ENCODE results near the gene CAP2. TPM values are rescaled to one million over a fixed set of nuclear protein-coding genes. Genes with fewer than 3 reads are reported as not detected.
A peak's percentile ranks its signal among the peaks of the same experiment; 100 is the strongest.

The CAP2 gene
- total RNA-seq, 4 donors from 2014 or later: 208 to 439 (median 295) TPM

DNA sequence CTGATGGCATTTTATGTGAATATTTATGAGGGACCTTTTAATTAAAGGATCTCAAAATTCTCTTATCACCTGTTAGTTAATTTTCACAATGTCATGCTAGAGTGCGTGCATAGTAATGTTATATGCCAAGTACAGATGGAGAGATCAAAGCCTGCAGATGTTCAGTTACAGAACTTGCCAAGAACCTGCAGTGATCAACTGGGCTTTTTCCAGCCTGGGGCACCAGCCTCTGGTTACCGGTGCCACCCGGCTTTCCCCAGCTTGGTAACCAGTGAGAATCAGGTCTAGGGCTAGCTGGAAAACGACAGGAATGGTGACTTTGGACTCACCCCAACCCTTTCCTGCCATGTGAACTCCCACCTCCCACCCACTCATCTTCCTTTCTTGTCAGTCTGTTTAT lies 91.8 kb downstream of the CAP2 start:
- DNase-seq (peak in 1 of 2 donors; percentile 50), ATAC-seq (peak in 1 of 2 donors; percentile 23)
- intact Hi-C loops (cut with DNase I; ENCODE audit: low total_unique reads) (no loop called here), in situ Hi-C loops (cut with MboI; ENCODE audit: low sequenced_read_pairs in 4 of 4) (loop anchor here in 2 of 4 donors (10.0 to 25.0 kb wide), 2 partner anchors 90 to 198 kb away; partner anchors contain the start of genes CAP2 (in 1 of the 2) and RBM24 (in 1 of the 2))
- Histone ChIP-seq H3K27ac (peak overlapping the region; percentile 93 to 98 (median 95)), H3K4me1 (peaks cover 46 to 49% of the 10 kb centered on the region in 2 donors), H3K27me3 (no peaks in the 10 kb centered on the region), H3K36me3 (peaks cover 0 to 7% of the 10 kb centered on the region in 2 donors), H3K4me3 (no peak overlapping the region), H3K9me3 (no peaks in the 10 kb centered on the region)
- no peak for TF ChIP-seq POLR2A (IDR thresholded peaks at IDR 0.05)
- TF ChIP-seq, protein P1, sequence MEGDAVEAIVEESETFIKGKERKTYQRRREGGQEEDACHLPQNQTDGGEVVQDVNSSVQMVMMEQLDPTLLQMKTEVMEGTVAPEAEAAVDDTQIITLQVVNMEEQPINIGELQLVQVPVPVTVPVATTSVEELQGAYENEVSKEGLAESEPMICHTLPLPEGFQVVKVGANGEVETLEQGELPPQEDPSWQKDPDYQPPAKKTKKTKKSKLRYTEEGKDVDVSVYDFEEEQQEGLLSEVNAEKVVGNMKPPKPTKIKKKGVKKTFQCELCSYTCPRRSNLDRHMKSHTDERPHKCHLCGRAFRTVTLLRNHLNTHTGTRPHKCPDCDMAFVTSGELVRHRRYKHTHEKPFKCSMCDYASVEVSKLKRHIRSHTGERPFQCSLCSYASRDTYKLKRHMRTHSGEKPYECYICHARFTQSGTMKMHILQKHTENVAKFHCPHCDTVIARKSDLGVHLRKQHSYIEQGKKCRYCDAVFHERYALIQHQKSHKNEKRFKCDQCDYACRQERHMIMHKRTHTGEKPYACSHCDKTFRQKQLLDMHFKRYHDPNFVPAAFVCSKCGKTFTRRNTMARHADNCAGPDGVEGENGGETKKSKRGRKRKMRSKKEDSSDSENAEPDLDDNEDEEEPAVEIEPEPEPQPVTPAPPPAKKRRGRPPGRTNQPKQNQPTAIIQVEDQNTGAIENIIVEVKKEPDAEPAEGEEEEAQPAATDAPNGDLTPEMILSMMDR (IDR thresholded peaks at IDR 0.05 in 4 of 5, conservative IDR thresholded peaks at IDR 0.05 in 1 of 5): no peak

DNA sequence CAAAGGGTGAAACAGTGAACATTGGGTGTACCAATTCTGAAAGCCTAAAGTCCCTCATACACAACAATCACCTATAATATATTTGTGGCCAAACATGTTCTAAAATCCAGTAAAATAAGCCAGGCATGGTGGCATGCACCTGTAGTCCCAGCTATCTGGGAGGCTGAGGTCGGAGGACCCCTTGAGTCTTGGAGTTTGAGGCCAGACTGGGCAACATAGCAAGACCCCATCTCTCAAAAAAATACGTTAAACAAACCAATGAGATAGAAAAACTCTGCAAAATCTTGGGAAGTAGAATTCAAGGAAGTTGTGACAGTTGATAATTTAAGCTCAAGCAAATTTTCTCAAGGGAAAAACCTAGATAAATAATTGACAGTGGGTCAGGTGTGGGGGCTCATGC lies 92.6 kb downstream of the CAP2 start:
- Histone ChIP-seq H3K27me3 (no peaks in the 10 kb centered on the region), H3K36me3 (peaks cover 0 to 7% of the 10 kb centered on the region in 2 donors), H3K4me1 (peaks cover 49 to 52% of the 10 kb centered on the region in 2 donors), H3K9me3 (no peaks in the 10 kb centered on the region), H3K27ac (peak overlapping the region; percentile 93 to 98 (median 95)), H3K4me3 (no peak overlapping the region)
- intact Hi-C loops (cut with DNase I; ENCODE audit: low total_unique reads) (no loop called here), in situ Hi-C loops (cut with MboI; ENCODE audit: low sequenced_read_pairs in 4 of 4) (loop anchor here in 2 of 4 donors (10.0 to 25.0 kb wide), 2 partner anchors 91 to 199 kb away; partner anchors contain the start of genes CAP2 (in 1 of the 2) and RBM24 (in 1 of the 2))
- ATAC-seq (no peak), DNase-seq (no peak)
- TF ChIP-seq POLR2A (IDR thresholded peaks at IDR 0.05): no peak
- TF ChIP-seq, protein P1 (IDR thresholded peaks at IDR 0.05 in 4 of 5, conservative IDR thresholded peaks at IDR 0.05 in 1 of 5): no peak

DNA sequence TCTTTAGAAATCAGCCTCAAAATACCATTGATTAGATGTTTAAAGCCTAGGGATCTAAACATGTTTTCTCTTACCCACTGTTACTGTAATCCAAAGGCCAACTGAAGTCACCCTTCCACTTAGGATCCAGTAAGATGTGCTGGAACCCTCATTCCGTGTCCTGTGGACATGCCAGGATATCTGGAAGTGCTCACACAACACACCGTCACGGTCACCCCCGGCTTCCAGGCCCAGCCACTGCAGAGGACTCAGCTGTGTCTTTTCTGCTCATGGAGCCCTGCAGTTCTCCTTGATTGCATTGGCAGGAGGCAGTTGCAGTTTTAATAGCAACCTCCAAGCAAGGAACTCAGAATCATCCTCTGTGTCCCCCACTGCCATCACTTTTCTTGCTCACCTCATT lies 93.3 kb downstream of the CAP2 start:
- TF ChIP-seq POLR2A (IDR thresholded peaks at IDR 0.05): no peak
- TF ChIP-seq, protein P1 (IDR thresholded peaks at IDR 0.05 in 4 of 5, conservative IDR thresholded peaks at IDR 0.05 in 1 of 5): no peak
- H3K9me3 ChIP-seq: no peaks in the 10 kb centered on the region
- ATAC-seq (no peak), DNase-seq (no peak)
- H3K36me3 ChIP-seq: peaks cover 0 to 7% of the 10 kb centered on the region in 2 donors
- no peaks in the 10 kb centered on the region for H3K27me3 ChIP-seq
- H3K4me1 ChIP-seq: peaks cover 51 to 53% of the 10 kb centered on the region in 2 donors
- no peak overlapping the region for H3K4me3 ChIP-seq
- H3K27ac ChIP-seq: peak overlapping the region; percentile 93 to 98 (median 95)
- intact Hi-C loops (cut with DNase I; ENCODE audit: low total_unique reads) (no loop called here), in situ Hi-C loops (cut with MboI; ENCODE audit: low sequenced_read_pairs in 4 of 4) (loop anchor here in 2 of 4 donors (10.0 to 25.0 kb wide), 2 partner anchors 92 to 199 kb away; partner anchors contain the start of genes CAP2 (in 1 of the 2) and RBM24 (in 1 of the 2))

DNA sequence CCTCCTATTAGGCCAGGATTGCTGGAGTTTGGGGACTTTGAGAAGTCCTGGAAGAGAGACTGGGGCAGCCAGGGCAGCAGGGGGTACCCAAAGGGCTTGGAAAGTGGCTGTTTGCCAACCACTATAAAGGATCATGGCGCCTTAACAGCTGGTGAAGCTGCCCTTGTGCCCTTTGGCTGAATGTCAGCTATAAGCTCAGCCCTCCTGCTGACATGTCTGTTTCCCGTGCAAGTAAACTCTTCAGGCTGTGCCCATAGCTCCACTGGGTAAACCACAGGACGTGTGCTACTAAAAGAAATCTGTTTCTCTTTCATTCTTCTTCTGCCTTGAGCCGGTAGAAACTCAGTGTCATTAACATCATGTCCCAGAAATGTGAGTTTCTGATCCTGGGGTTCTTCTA lies 97.3 kb downstream of the CAP2 start:
- peaks cover 0 to 7% of the 10 kb centered on the region in 2 donors for H3K36me3 ChIP-seq
- in situ Hi-C loops (cut with MboI; ENCODE audit: low sequenced_read_pairs in 4 of 4): loop anchor here in 2 of 4 donors (10.0 to 25.0 kb wide), 2 partner anchors 203 to 206 kb away; partner anchors contain the start of gene RBM24 (in 2 of the 2)
- no peaks in the 10 kb centered on the region for H3K9me3 ChIP-seq
- no peaks in the 10 kb centered on the region for H3K27me3 ChIP-seq
- no peak overlapping the region for H3K4me3 ChIP-seq
- peak overlapping the region; percentile 93 to 98 (median 95) for H3K27ac ChIP-seq
- DNase-seq: no peak
- no peak for TF ChIP-seq POLR2A (IDR thresholded peaks at IDR 0.05)
- TF ChIP-seq, protein P1 (IDR thresholded peaks at IDR 0.05 in 4 of 5, conservative IDR thresholded peaks at IDR 0.05 in 1 of 5): no peak
- no peak for ATAC-seq
- intact Hi-C loops (cut with DNase I; ENCODE audit: low total_unique reads): no loop called here
- peaks cover 38 to 54% of the 10 kb centered on the region in 2 donors for H3K4me1 ChIP-seq

All from gastrocnemius medialis (tissue), 4 donors.